Right lobe of liver (tissue), 6 donors: Measurements from ENCODE around the gene BMP8B. TPM values are rescaled to one million over a fixed set of nuclear protein-coding genes. Genes with fewer than 3 reads are reported as not detected.

Source experiments
- ATAC-seq, 4 donors: fragments of 200-7000 bp; cut with Tn5 transposase; one replicate each; pipeline ENCODE4 v1.9.1; 2020; ENCODE audit warnings: mild to moderate bottlenecking in 4 of 4, moderate library complexity in 4 of 4
- DNase-seq, 3 donors: peaks; one replicate each; pipeline ENCODE4 v3.0.0-alpha.2; 2020
- H3K27ac ChIP-seq, 3 donors: fragments of 200-600 bp; one replicate each; pipeline ENCODE4 v1.8.0; 2022
- H3K27me3 ChIP-seq, 2 donors: fragments of 200-600 bp; one replicate each; pipeline ENCODE4 v1.8.0; 2022
- H3K36me3 ChIP-seq, 4 donors: fragments of 200-600 bp; sonication (generic) in 1 of 4; one replicate each; pipeline versions ENCODE4 v1.5.1 to v1.8.0; 2017 to 2022; ENCODE audit warnings: control low read depth in 1 of 4
- H3K4me1 ChIP-seq, 4 donors: fragments of 200-600 bp; sonication (generic) in 1 of 4; one replicate each; pipeline versions ENCODE4 v1.5.1 to v1.8.0; 2017 to 2022; ENCODE audit warnings: control low read depth in 1 of 4
- H3K4me3 ChIP-seq, 3 donors: fragments of 200-600 bp; one replicate each; pipeline ENCODE4 v1.8.0; 2022
- H3K9me3 ChIP-seq, 4 donors: fragments of 200-600 bp; sonication (generic) in 1 of 4; one replicate each; pipeline versions ENCODE4 v1.5.1 to v1.8.0; 2017 to 2022; ENCODE audit warnings: control low read depth in 1 of 4
- CTCF ChIP-seq, 4 donors: fragments of 200-600 bp in 3 of 4; fragments of 450-650 bp in 1 of 4; IDR thresholded peaks; one replicate each; pipeline versions ENCODE4 v1.5.1 to v1.8.0; 2016 to 2022; ENCODE audit warnings: antibody characterized with exemption in 4 of 4, mild to moderate bottlenecking in 2 of 4
- POLR2A ChIP-seq: fragments of 450-650 bp; IDR thresholded peaks from one replicate; pipeline ENCODE4 v1.6.1; 2017; ENCODE audit warnings: antibody characterized with exemption, mild to moderate bottlenecking
- WGBS: methylation state at CpG from one replicate; pipeline ENCODE4 v1.1.6; 2018; ENCODE audit warnings: low coverage, low lambda C conversion rate; ENCODE audit not compliant: insufficient coverage; ENCODE audit errors: missing lambda C conversion rate; 5-methylcytosine and 5-hydroxymethylcytosine counted together
- intact Hi-C, 2 donors: fragments of 100-400 bp; cut with DNase I; formaldehyde crosslinking; loops; one replicate each; pipeline versions ENCODE4 v1.11.2 to v1.14.1; 2022
- total RNA-seq, 6 experiments: library from RNA; depleted of rRNA in 2 of 6; stranded (reverse); fragments of >200 nt in 2 of 6; fragmentation: NEBNext Ultra II Directional in 3 of 6; extraction: Animal tissue kit (Norgen Biotek cat#: 25700) in 3 of 6; gene quantifications; one replicate each; pipeline versions ENCODE4 v1.1.0 to v1.2.4, GENCODE V29; 2016 to 2023
- donor health status: DM: no; HTN: yes; CAD: no.
- donor health status: DM: no; HTN: no; CAD: no.
- donor health status: DM: no; HTN: no; CAD: no.
- donor health status: DM: no; HTN: yes; CAD: no.
- donor health status: DM: no; HTN: yes; CAD: no.

BMP8B gene
- total RNA-seq, 6 experiments from 2014 or later = 0.04 to 2.2 (median 0.79) TPM

GRCh38 chr1:39760074-39761008 is 28.3 kb downstream of the BMP8B start:
- intact Hi-C loops = no loop called here
- ATAC-seq = no peak
- TF ChIP-seq CTCF (IDR thresholded peaks at IDR 0.05) = no peak
- no peak for TF ChIP-seq POLR2A
- 98% methylated on average over 5 of the region's 16 CpGs for WGBS
- Histone ChIP-seq H3K4me1 (no peaks in the 10 kb centered on the region), H3K9me3 (no peaks in the 10 kb centered on the region), H3K4me3 (no peak overlapping the region), H3K36me3 (peaks cover 0 to 23% (median 5%) of the 10 kb centered on the region in 4 donors), H3K27me3 (no peaks in the 10 kb centered on the region), H3K27ac (no peak overlapping the region)
- DNase-seq = peak in 1 of 3 donors; percentile 32

- no peaks in the 10 kb centered on the region for H3K4me1 ChIP-seq
- intact Hi-C loops = no loop called here
- H3K27ac ChIP-seq = no peak overlapping the region
- ATAC-seq (no peak), DNase-seq (no peak)
- H3K36me3 ChIP-seq = peaks cover 0 to 33% (median 5%) of the 10 kb centered on the region in 4 donors
- H3K9me3 ChIP-seq = no peaks in the 10 kb centered on the region
- H3K4me3 ChIP-seq = no peak overlapping the region
- no peaks in the 10 kb centered on the region for H3K27me3 ChIP-seq
- no peak for TF ChIP-seq CTCF (IDR thresholded peaks at IDR 0.05)
- no peak for TF ChIP-seq POLR2A
Observed at GRCh38 chr1:39759436-39759726, 29.3 kb downstream of the BMP8B start.

GRCh38 chr1:39758556-39759435 is 29.9 kb downstream of the BMP8B start:
- no peak overlapping the region for H3K27ac ChIP-seq
- peaks cover 0 to 39% (median 6%) of the 10 kb centered on the region in 4 donors for H3K36me3 ChIP-seq
- no peak for DNase-seq
- H3K4me3 ChIP-seq = no peak overlapping the region
- ATAC-seq = no peak
- TF ChIP-seq CTCF (IDR thresholded peaks at IDR 0.05) (no peak), POLR2A (no peak)
- intact Hi-C loops = no loop called here
- WGBS = 100% methylated on average over 4 of the region's 16 CpGs
- no peaks in the 10 kb centered on the region for H3K9me3 ChIP-seq
- no peaks in the 10 kb centered on the region for H3K4me1 ChIP-seq
- H3K27me3 ChIP-seq = no peaks in the 10 kb centered on the region

- no peak for TF ChIP-seq POLR2A
- no peak for TF ChIP-seq CTCF (IDR thresholded peaks at IDR 0.05)
- DNase-seq = peak in 1 of 3 donors; percentile 2
- 88% methylated on average over 5 of the region's 5 CpGs for WGBS
- Histone ChIP-seq H3K4me3 (no peak overlapping the region), H3K27me3 (no peaks in the 10 kb centered on the region), H3K4me1 (no peaks in the 10 kb centered on the region), H3K9me3 (no peaks in the 10 kb centered on the region), H3K27ac (no peak overlapping the region), H3K36me3 (peaks cover 0 to 52% (median 13%) of the 10 kb centered on the region in 4 donors)
- intact Hi-C loops = no loop called here
- no peak for ATAC-seq
Observed at GRCh38 chr1:39757501-39757900, 31.2 kb downstream of the BMP8B start.
